Activated CD8-positive, alpha-beta T cell treated with anti-CD3 and anti-CD28 coated beads for 36 hours (primary cell): ENCODE results near the gene RNASE7. TPM values are rescaled to one million over a fixed set of nuclear protein-coding genes. Genes with fewer than 3 reads are reported as not detected.

Source experiments
- ATAC-seq: fragments of 200-7000 bp; cut with Tn5 transposase; one replicate; pipeline ENCODE4 v1.10.0; 2021; ENCODE audit warnings: mild to moderate bottlenecking, moderate library complexity
- CTCF ChIA-PET: fragments of 350-600 bp; sonication (Branson Sonifier 250); formaldehyde crosslinking; loops from one replicate; lab custom pipeline; 2021; ENCODE audit warnings: antibody characterized with exemption; lab: Charles Lee
- POLR2A ChIA-PET: fragments of 350-600 bp; sonication (Branson Sonifier 250); formaldehyde crosslinking; loops from one replicate; lab custom pipeline; 2021; ENCODE audit warnings: antibody characterized with exemption; lab: Charles Lee
- DNase-seq: peaks from one replicate; pipeline ENCODE4 v3.0.0-alpha.2; 2020
- H3K27ac Mint-ChIP-seq: one replicate; pipeline ENCODE4 v1.8.0; 2021; ENCODE audit warnings: mild to moderate bottlenecking, mixed read lengths
- H3K27me3 Mint-ChIP-seq: one replicate; pipeline ENCODE4 v1.8.0; 2021; ENCODE audit warnings: mixed read lengths
- H3K36me3 Mint-ChIP-seq: one replicate; pipeline ENCODE4 v1.8.0; 2021; ENCODE audit warnings: low read depth, mixed read lengths
- H3K4me1 Mint-ChIP-seq: one replicate; pipeline ENCODE4 v1.8.0; 2021; ENCODE audit warnings: low read depth, mixed read lengths
- H3K4me3 Mint-ChIP-seq: one replicate; pipeline ENCODE4 v1.8.0; 2021; ENCODE audit warnings: mild to moderate bottlenecking, moderate library complexity, mixed read lengths
- H3K9me3 Mint-ChIP-seq: one replicate; pipeline ENCODE4 v1.8.0; 2021; ENCODE audit warnings: mixed read lengths
- CTCF ChIP-seq: fragments of 200-600 bp; IDR thresholded peaks from one replicate; pipeline ENCODE4 v1.8.0; 2022; ENCODE audit warnings: antibody characterized with exemption, mild to moderate bottlenecking
- intact Hi-C: fragments of 100-400 bp; cut with micrococcal nuclease; formaldehyde crosslinking; loops from one replicate; pipeline ENCODE4 v1.10.0; 2022
- total RNA-seq, 2 experiments: library from RNA; stranded (reverse); gene quantifications; one replicate each; pipeline ENCODE4 v1.2.3, GENCODE V29; 2021

RNASE7 gene
- total RNA-seq, 2 experiments from 2014 or later, result not detected

DNA sequence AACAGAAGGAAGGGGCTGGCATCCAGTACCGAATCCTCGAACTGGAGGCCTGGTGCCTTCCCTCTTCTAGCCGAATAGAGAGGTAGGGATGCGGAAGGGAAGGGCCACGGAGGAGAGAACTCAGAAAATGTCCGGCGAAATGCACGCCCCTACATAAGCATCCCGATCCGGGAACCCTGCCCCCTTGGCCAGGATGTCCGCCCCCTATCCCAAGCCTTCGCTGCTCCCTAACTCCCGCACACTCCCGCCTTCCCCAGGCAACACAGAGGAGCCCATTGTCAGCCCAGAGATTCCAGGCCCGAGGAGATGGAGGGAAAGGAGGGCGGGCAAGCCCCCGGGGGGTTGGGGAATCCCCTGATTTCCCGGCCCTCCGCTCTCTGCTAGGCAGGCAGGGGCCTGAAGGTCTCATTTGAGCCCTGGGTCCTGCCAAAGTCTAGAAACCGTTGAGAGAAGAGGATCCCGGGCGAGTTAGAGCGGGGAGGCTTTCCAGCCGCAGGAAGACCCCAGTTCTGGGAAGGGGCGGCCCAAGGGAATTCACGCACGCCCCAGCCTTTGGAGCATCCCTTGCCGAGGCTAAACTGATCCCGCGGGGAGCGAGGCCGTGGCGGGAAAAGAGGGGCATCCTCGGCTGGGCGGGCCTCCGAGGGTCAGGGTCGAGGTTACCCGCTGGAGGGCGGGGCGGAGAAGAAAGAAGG is 27.4 kb downstream of the RNASE7 start:
- intact Hi-C loops, result loop anchor here (2.0 kb wide), 1 partner anchor 37 kb away; no protein-coding TSS in a partner anchor
- H3K4me1 Mint-ChIP-seq, result peaks cover 31% of the 10 kb centered on the region
- TF ChIP-seq CTCF, result no peak
- no peaks in the 10 kb centered on the region for H3K36me3 Mint-ChIP-seq
- H3K4me3 Mint-ChIP-seq, result peak overlapping the region; percentile 62
- no peak overlapping the region for H3K27ac Mint-ChIP-seq
- H3K27me3 Mint-ChIP-seq, result peaks cover 64% of the 10 kb centered on the region
- H3K9me3 Mint-ChIP-seq, result no peaks in the 10 kb centered on the region
- no peak for ATAC-seq
- POLR2A ChIA-PET, result interaction anchor here (1.3 to 1.6 kb wide), 2 partner anchors 26 to 137 kb away, joined by 3 to 6 read pairs; no protein-coding TSS in a partner anchor
- DNase-seq, result no peak
- CTCF ChIA-PET, result interaction anchor here (0.7 to 6.4 kb wide), 17 partner anchors 7 to 55 kb away, joined by 3 to 121 read pairs (median 6); partner anchors contain the start of genes TMEM253 and ZNF219

DNA sequence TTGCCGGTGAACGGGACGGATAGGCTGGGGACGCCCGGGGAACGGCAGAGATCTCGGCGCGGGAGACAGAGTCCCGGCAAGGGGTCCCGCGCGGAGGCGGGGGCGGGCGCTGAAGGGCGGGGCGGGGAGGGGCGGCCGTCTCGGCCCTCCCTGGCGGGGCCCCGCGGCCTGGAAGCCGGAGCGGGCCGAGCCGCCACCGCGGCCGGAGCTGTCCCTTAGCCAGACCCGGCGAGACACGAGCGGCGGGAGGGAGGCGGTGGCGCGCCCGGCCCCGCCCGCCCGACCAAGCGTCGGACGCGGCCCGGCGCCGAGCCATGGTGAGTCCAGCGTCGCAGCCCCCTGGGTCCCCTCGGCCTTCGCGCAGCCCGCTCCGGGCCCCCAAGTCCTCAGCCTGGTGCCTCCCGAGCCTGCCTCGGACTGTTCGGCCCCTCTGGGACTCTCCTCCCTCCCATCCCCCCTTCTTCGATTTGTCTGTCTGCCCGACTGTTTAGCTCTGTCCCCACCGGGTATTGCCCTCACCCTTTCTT is 28.0 kb downstream of the RNASE7 start, which contains the start of gene ARHGEF40:
Gene ARHGEF40, plus strand, starts transcription at position 222 of the 527 bp plus-strand sequence. Its CDS starts 93 bp downstream, at position 315.
- Mint-ChIP-seq H3K27me3 (peaks cover 62% of the 10 kb centered on the region), H3K4me3 (peak within 1 kb of the TSS; percentile 69), H3K36me3 (no peaks in the 10 kb centered on the region), H3K9me3 (no peaks in the 10 kb centered on the region), H3K27ac (no peak within 1 kb of the TSS), H3K4me1 (peaks cover 31% of the 10 kb centered on the region)
- CTCF ChIA-PET, result interaction anchor here (0.7 to 6.4 kb wide), 12 partner anchors 8 to 99 kb away, joined by 3 to 70 read pairs (median 5); partner anchors contain the start of gene ZNF219
- POLR2A ChIA-PET, result interaction anchor here (1.0 to 2.5 kb wide), 5 partner anchors 17 to 137 kb away, joined by 3 to 16 read pairs (median 6); no protein-coding TSS in a partner anchor
- peak; percentile 5 for ATAC-seq
- DNase-seq, result peak; percentile 35
- intact Hi-C loops, result no loop called here
- TF ChIP-seq CTCF, result no peak

DNA sequence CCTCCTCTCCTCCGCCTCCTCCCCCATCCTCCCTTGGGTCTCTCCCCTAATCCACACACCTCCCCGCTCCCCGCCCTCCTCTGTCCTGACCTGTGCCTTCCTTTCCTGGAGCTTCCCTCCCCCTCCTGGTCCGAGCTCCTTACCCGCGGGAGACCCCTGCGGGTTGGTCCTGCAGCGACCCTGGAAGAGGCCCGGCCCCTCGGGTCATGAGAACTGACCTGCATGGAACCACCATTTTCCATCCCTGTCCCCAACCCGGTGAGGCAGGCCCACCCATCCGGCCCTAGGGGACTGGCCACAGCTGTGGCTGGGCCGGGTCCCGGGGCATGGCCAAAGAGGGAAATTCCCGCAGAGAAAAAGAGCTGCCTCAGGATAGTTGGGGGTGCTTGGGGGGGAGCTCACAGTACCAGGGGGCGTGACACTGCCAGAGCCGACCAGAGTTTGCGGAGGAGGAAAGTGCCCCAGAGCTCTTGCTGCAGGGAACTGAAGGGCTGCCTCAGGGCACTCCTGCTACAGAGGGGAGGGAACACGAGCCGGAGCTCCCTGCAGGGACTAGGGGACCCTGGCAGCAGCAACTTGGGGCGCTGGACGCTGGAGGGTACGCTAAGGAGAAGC is 28.6 kb downstream of the RNASE7 start:
- ChIA-PET POLR2A (interaction anchor here (1.0 to 2.5 kb wide), 6 partner anchors 11 to 136 kb away, joined by 3 to 16 read pairs (median 4); no protein-coding TSS in a partner anchor), CTCF (interaction anchor here (0.7 to 6.4 kb wide), 15 partner anchors 8 to 100 kb away, joined by 3 to 70 read pairs (median 4); partner anchors contain the start of gene ZNF219)
- peak overlapping the region; percentile 69 for H3K4me3 Mint-ChIP-seq
- H3K36me3 Mint-ChIP-seq, result no peaks in the 10 kb centered on the region
- H3K27ac Mint-ChIP-seq, result no peak overlapping the region
- ATAC-seq (peak; percentile 17), DNase-seq (peak; percentile 41)
- intact Hi-C loops, result no loop called here
- peaks cover 59% of the 10 kb centered on the region for H3K27me3 Mint-ChIP-seq
- peaks cover 31% of the 10 kb centered on the region for H3K4me1 Mint-ChIP-seq
- no peak for TF ChIP-seq CTCF
- H3K9me3 Mint-ChIP-seq, result no peaks in the 10 kb centered on the region

- ChIA-PET CTCF (interaction anchor here (0.7 to 6.4 kb wide), 13 partner anchors 9 to 100 kb away, joined by 3 to 70 read pairs (median 6); no protein-coding TSS in a partner anchor), POLR2A (interaction anchor here (1.2 to 2.5 kb wide), 4 partner anchors 10 to 33 kb away, joined by 3 to 16 read pairs (median 7); no protein-coding TSS in a partner anchor)
- Mint-ChIP-seq H3K4me1 (peaks cover 31% of the 10 kb centered on the region), H3K27ac (no peak overlapping the region), H3K36me3 (no peaks in the 10 kb centered on the region), H3K9me3 (no peaks in the 10 kb centered on the region), H3K4me3 (peak overlapping the region; percentile 69), H3K27me3 (peaks cover 56% of the 10 kb centered on the region)
- DNase-seq, result peak; percentile 76
- TF ChIP-seq CTCF, result no peak
- peak; percentile 76 for ATAC-seq
- intact Hi-C loops, result no loop called here
Observed at GRCh38 chr14:21071225-21072030, 29.3 kb downstream of the RNASE7 start.
